PC-3 (cell line): Measurements from ENCODE around the gene APBA1.

Experiments used
- CTCF ChIP-seq: fragments of 300-600 bp; sonication (generic); conservative IDR thresholded peaks from 2 replicates; pipeline ENCODE4 v1.5.1; 2017; ENCODE audit warnings: antibody characterized with exemption, low read depth, mild to moderate bottlenecking, low read length
- EZH2 ChIP-seq: fragments of 300-600 bp; sonication (generic); IDR thresholded peaks from one replicate; pipeline ENCODE4 v1.6.1; 2017; ENCODE audit warnings: antibody characterized with exemption, mild to moderate bottlenecking, low read length; ENCODE audit not compliant: unreplicated experiment
- EZH2phosphoT487 ChIP-seq: fragments of 300-600 bp; sonication (generic); IDR thresholded peaks from 2 replicates; pipeline ENCODE4 v1.6.1; 2018; ENCODE audit warnings: mild to moderate bottlenecking, antibody characterized with exemption, low read length, borderline replicate concordance

DNA sequence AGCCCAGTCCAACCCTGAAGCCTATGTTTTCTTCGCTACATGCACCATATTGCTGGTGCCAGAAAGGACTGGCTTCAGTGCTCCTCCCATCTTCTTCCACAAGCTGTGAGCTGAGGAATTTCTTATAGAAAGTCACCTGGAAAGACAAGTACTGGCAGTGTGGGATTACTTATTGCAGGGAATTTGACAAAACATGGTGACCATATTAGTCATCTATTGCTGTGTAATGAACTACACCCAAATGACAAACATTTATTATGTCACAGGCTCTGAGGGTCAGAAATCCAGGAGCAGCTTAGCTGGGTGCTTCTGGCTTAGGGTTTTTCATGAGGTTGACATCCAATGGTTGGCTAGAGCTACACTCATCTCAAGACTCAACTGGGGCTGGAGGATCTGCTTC is 271.7 kb downstream of the APBA1 start:
- TF ChIP-seq CTCF (no peak), EZH2 (no peak), EZH2phosphoT487 (no peak)
